Measurements from ENCODE around the gene DNMT3A. TPM values are rescaled to one million over a fixed set of nuclear protein-coding genes. Genes with fewer than 3 reads are reported as not detected.

Gene DNMT3A
- polyA plus RNA-seq, 3 donors: 77.2 to 91.0 (median 86.6) TPM

- DNase-seq (ENCODE audit: extremely low read depth in 1 of 11, low read depth in 9 of 11, low spot score in 4 of 11): no peak
These were observed 105.0 kb downstream of the DNMT3A start for GRCh38 chr2:25236736-25237135.

GRCh38 chr2:25234738-25235137 is 107.0 kb downstream of the DNMT3A start:
- no peak for DNase-seq (ENCODE audit: extremely low read depth in 1 of 11, low read depth in 9 of 11, low spot score in 4 of 11)

GRCh38 chr2:25233916-25234605 is 107.7 kb downstream of the DNMT3A start:
- DNase-seq (ENCODE audit: extremely low read depth in 1 of 11, low read depth in 9 of 11, low spot score in 4 of 11): no peak

DNA sequence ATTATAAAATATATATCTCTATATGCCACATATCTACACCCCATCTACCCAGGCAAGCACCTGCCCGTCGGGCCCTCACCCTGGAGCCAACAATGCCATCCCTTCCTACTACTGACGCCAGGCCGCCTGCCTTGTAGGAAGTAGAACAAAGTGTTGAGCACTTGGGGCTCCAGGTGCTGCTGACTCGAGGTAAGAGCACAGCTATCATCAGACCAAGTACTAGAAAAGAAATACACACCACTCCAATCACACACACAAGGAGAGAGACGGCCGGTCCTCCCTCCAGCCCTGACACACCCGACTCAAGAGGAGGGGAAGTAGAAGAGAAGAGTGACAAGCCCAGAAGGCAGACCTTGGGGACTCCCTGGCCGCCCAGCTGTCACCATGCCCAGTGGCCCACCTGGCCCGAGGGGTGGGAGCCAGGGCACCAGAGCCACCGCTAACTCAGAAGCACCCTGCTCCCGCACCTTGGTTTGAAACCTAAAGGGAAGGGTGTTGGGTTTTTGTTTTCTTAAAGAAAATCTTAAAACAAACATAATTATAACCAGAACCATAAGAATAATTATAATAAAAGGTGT is 109.4 kb downstream of the DNMT3A start:
- DNase-seq (ENCODE audit: extremely low read depth in 1 of 11, low read depth in 9 of 11, low spot score in 4 of 11): no peak

DNA sequence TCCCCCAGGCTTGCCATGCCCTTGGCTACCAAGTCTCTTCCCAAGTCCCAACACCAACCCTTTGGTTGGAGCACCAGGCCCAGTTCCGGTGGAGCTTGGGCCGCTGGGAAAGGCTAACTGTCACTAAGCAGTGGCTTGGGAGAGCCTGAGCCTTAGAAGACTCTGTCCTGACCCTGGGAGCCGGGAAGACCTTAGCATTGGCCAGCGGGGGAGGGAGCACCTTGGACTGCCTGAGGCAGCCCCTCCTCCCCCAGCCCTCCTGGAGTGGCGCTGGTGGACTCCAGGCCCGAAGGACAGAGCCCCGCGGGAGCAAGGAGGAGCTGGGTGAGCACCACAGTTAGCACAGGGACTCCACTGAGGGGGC is 110.8 kb downstream of the DNMT3A start:
- no peak for DNase-seq (ENCODE audit: extremely low read depth in 1 of 11, low read depth in 9 of 11, low spot score in 4 of 11)

GRCh38 chr2:25230198-25230947 is 111.4 kb downstream of the DNMT3A start:
- no peak for DNase-seq (ENCODE audit: extremely low read depth in 1 of 11, low read depth in 9 of 11, low spot score in 4 of 11)

GRCh38 chr2:25229279-25230197 is 112.2 kb downstream of the DNMT3A start:
- no peak for DNase-seq (ENCODE audit: extremely low read depth in 1 of 11, low read depth in 9 of 11, low spot score in 4 of 11)

DNA sequence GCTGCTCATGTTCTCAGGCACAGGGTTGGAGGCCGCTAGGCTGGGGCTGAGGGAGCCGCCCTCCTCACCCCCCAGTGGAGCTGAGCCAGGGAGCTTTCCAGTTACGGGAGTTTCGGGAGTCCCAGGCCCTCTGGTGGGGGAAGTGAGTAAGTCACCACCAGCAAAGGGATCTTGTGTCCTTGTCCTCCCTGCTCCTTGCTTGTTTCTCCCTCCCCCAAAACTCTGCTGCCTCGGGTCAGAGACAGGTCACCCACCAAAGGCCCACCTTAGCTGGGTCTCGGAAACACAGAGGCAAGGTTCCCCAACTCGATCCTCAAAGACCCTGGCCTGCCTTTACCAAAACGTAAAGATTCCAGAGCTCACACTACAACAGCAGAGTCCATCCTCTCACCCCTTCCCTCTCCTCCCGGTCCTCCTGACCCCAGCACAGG is 112.9 kb downstream of the DNMT3A start:
- peak in 8 of 11 donors; percentile 56 to 79 (median 66) for DNase-seq (ENCODE audit: extremely low read depth in 1 of 11, low read depth in 9 of 11, low spot score in 4 of 11)

DNA sequence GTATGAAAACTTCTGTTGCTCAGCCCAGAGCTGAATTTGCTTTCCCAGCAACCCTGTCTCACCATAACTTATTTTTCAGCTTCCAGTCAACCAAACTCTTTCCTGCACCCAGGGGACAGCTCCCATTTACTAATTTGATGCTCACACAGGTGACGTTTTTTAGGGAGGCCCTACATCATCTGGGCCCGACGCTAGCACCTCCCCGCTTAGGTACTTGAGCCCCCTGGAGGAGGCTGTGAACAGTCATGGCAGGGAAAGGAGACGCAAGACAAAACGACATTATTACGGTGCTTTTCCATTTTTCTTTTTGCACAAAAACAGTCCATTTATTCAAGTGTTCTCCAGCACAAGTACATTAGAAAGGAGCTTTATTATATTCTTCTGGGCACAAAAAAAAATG is 114.1 kb downstream of the DNMT3A start:
- no peak for DNase-seq (ENCODE audit: extremely low read depth in 1 of 11, low read depth in 9 of 11, low spot score in 4 of 11)

DNA sequence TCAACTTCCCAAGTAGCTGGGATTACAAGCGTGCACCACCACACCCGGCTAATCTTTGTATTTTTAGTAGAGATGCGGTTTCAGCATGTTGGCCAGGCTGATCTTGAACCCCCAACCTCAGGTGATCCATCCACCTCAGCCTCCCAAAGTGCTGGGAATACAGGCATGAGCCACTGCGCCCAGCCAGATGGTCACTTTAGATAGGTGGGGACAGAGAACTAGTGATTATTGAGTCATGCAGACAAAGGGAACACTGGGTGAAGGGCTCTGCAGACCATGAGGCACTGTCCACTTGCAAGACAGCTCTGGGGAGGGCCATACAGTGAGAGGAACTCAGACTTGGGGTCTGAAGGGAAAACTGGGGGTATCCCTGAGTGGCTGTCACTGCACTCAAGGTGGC is 114.9 kb downstream of the DNMT3A start:
- no peak for DNase-seq (ENCODE audit: extremely low read depth in 1 of 11, low read depth in 9 of 11, low spot score in 4 of 11)

GRCh38 chr2:25222477-25223121 is 119.1 kb downstream of the DNMT3A start:
- DNase-seq (ENCODE audit: extremely low read depth in 1 of 11, low read depth in 9 of 11, low spot score in 4 of 11): no peak

GRCh38 chr2:25221579-25221978 is 120.1 kb downstream of the DNMT3A start:
- no peak for DNase-seq (ENCODE audit: extremely low read depth in 1 of 11, low read depth in 9 of 11, low spot score in 4 of 11)

GRCh38 chr2:25220313-25220712 is 121.4 kb downstream of the DNMT3A start:
- DNase-seq (ENCODE audit: extremely low read depth in 1 of 11, low read depth in 9 of 11, low spot score in 4 of 11): no peak

DNA sequence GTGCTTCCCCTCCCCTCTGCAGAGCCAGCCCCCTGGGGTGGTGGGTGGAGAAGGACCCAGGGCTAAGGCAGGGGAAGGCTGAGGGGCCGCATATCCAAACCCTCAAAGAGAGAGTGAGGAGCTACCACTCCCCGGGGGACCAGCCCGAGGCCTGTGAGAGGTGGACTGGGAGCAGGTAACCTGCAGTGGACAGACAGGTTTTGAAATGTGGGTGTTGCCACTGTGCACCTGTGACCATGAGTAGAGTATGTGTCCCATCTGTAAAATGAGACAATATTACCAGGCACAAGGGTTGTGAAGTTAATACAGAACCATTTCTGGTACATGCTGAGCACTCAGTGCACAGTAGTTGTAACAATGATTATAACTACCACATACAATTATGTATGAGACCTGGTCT is 122.1 kb downstream of the DNMT3A start:
- no peak for DNase-seq (ENCODE audit: extremely low read depth in 1 of 11, low read depth in 9 of 11, low spot score in 4 of 11)

GRCh38 chr2:25218100-25218499 is 123.6 kb downstream of the DNMT3A start:
- no peak for DNase-seq (ENCODE audit: extremely low read depth in 1 of 11, low read depth in 9 of 11, low spot score in 4 of 11)

DNA sequence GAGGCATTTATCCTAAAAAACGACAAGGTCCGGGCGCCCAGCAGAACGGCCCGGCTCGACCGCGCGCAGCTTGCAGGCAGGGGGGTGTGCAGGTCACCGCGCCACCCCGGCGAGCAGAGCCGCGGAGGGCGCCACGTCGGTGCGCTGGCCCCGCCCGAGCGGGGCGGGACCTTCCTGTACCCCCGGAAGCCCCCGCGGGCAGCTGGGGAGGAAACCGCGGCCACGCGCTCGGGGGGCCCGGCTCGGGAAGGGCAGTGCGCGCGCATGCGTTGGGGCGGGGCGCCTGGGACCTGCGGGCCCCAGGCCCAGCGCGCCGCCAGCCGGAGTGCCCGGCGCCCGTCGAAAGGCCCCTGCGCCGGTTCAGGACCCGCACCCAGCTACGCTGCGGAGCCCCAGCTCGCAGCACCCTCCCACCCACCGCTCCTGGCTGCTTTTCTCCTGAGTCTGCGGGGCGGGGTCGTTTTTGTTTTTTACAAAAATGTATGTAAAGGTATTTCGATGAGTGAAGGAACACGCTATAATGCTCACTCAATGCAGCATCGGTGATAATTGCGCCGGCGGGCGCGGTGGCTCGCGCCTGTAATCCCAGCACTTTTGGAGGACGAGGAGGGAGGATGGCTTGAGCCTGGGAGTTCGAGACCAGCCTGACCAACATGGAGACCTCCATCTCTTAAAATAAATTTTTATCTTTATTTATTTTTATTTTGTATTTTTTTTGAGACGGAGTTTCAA is 125.6 kb downstream of the DNMT3A start:
- DNase-seq (ENCODE audit: extremely low read depth in 1 of 11, low read depth in 9 of 11, low spot score in 4 of 11): peak in 8 of 11 donors; percentile 48 to 77 (median 71)

DNA sequence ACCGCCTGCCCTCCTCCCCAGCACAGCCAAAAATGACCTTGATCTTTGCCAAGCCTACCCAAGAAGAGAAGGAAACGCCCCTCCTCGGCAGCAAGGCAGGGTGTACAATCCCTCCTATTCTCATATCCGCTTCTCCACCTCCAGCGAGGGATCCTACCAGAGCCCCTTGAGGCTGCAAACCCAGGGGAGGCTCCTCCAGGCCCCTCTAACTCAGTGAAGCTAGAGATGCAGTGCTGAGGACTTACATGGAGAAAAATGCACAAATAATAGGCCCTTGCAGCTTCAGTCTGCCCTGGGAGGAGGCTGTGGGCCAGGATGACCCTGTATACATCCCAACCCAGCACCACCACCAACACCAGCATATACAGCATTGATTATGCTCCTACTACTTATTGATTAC is 126.5 kb downstream of the DNMT3A start:
- no peak for DNase-seq (ENCODE audit: extremely low read depth in 1 of 11, low read depth in 9 of 11, low spot score in 4 of 11)

- no peak for DNase-seq (ENCODE audit: extremely low read depth in 1 of 11, low read depth in 9 of 11, low spot score in 4 of 11)
These were observed 128.5 kb downstream of the DNMT3A start for GRCh38 chr2:25213229-25213628.
